Right ventricle myocardium inferior (tissue), 1 donor: ENCODE measurements around the gene DISC1. TPM values are rescaled to one million over a fixed set of nuclear protein-coding genes. Genes with fewer than 3 reads are reported as not detected.

Source experiments
- ATAC-seq: fragments of 200-7000 bp; cut with Tn5 transposase; one replicate; pipeline ENCODE4 v1.9.1; 2020; ENCODE audit warnings: mild to moderate bottlenecking, moderate library complexity
- DNase-seq: peaks from one replicate; pipeline ENCODE4 v3.0.0; 2021; ENCODE audit errors: missing footprints
- intact Hi-C: fragments of 100-400 bp; cut with DNase I; formaldehyde crosslinking; loops from one replicate; pipeline ENCODE4 v1.11.0; 2022
- total RNA-seq: library from RNA; stranded (reverse); fragmentation: NEBNext Ultra II Directional; extraction: Animal tissue kit (Norgen Biotek cat#: 25700); gene quantifications from one replicate; pipeline ENCODE4 v1.2.1, GENCODE V29; 2021
- donor health status: DM: no; HTN: yes; CAD: no; lungs with severe emphysema.

DISC1 gene
- total RNA-seq, 1 donor from 2014 or later = 3.9 TPM

DNA sequence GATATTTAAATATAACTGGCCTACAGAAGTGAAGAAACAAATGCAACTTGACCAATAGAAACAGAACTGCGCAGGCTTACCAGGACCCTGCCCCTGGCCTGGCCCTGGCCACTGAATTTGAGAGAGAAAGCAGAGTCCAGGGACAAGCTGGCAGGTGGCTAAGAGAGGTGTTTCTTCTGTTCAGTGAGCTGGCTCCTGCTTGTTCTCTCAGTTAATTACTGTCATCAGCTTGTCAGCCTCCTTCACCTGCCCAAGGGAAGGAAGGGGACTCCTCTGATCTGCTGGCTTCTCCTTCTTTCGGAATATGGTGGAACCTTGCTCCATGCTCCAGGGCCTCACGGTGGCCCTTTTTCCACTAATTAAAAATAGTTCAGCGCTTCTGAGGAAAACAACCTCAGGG lies 388.4 kb downstream of the DISC1 start:
- DNase-seq (no peak), ATAC-seq (no peak)
- intact Hi-C loops = loop anchor here (5.0 kb wide), 2 partner anchors 78 to 148 kb away; no protein-coding TSS in a partner anchor

DNA sequence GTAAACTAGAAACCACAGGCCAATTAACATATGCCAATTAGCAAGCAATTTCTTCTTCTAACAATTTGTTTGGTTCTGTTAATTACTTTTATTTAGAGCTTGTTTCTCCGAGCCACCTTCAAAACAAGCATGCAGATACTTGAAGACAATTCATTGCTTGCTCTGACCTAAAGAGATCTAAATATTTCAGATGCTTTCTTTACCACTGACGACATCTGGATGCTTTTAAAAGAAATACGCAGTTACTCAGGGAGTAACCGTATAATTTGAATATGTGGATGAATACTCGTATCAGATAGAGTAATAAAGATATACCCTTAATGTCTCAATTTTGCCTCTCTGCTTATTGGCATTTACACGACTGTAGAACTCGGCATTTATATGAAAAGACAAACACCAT lies 390.0 kb downstream of the DISC1 start:
- intact Hi-C loops = no loop called here

DNA sequence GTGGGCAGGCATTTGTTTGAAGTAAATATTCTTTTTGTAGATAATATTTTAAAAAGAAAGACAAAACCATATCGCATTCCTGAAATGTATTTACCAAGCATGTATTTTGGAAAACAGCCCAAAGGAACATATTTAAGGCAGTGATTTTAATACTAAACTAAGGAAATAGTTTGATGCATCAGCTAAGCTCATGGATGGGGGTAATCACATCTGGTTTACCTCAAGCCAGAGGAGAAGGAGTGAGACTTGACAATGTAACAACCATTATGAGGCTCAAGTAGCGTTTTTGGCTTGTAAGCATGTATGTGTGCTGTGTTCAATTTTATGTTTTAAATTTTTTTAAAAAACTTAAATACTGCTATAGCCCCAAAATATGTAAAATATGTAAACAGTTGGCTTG lies 390.5 kb downstream of the DISC1 start:
- intact Hi-C loops = no loop called here
- no peak for DNase-seq
- ATAC-seq = no peak

More for the DNA sequence above, 390.0 kb downstream of the DISC1 start:
- no peak for DNase-seq
- ATAC-seq = no peak

DNA sequence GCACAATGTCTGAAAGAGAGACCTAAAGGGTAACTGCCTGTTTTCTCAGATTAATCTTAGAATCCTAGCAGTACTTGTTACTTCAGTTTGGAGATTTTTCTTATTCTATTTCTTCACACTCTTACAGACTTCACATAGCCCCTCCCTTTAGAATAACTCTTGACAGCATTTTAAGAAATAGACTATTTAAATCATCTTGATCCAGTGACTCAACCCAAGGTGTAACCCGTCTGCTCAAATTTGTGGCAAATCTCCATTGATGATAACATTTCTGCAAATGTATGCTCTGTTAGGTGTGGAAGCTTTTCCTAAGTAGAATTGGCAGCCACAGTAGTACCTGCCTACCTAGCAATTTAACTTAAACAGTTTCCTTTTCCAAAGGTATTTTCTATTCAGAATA lies 391.2 kb downstream of the DISC1 start:
- DNase-seq (no peak), ATAC-seq (no peak)
- intact Hi-C loops = no loop called here

DNA sequence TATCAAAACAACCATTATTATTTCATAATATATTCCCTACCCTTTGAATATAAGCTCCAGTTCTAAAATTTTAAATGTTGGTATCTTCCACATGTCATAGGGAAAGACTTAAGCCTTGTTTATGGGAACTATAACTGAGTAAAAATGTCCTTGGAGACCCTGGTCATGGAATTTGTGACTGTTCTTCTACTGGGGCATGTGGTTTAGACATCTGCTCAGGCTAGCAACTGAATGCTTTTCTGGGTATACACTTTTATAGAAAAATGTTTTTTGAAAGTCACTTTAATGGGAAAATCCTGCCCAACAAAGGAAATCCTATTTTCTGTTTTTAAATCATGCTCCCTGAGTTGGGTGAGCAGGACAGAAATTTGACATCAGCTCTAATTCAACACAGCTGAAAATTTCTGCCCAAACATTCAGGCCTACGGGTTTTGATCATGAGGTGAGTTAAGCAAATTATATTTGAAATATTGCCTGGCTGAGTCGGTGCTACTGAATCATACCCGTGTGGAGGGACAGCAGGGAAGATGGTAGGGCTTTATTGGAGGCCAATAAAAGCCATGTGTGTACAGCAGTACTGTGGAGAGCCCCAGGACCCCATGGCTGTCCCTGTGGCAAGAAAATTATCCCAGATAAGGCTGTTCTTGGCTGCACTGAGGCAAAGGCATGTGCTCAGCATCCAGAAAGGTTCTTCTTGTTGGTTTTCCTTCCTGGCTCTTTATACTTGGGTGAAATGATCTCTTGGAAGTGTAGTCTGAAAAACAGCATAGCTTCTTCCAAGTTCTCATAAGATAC lies 391.8 kb downstream of the DISC1 start:
- ATAC-seq = no peak
- DNase-seq = no peak
- intact Hi-C loops = no loop called here

DNA sequence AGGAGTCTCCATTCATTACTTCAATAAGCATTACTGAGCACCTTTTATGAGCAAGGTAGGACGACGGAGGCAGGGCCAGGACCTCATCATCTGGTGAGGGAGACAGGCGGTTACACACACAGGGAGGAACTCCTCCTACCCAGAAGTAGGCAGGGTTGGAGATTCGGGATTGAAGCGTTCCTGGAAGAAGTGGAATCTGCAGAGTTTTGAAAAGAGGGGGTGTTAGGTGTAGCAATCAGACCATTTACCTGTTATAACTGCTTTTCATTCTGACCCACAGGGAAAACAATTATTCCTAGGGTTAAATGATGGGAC lies 392.4 kb downstream of the DISC1 start:
- intact Hi-C loops = no loop called here
- ATAC-seq = no peak
- DNase-seq = no peak

DNA sequence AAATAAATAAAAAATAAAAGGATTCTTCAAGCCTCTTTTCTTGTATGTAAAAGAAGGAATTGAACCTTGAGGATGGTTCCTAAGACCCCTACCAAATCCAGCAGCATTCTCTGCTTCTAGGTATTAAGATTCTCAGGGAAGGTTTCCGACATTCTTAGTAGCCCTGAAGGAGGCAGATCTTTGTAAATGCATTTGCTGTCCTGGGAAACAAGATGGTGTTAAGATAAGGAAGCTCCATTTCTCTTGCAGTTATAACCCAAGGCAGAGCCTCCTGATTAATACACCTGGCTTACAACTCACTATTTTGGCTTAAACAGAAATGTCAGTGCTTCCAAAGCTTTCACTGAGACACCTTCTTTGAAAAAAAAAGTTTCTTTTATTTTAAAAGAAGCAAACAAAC lies 393.8 kb downstream of the DISC1 start:
- intact Hi-C loops = no loop called here
- DNase-seq (no peak), ATAC-seq (no peak)

DNA sequence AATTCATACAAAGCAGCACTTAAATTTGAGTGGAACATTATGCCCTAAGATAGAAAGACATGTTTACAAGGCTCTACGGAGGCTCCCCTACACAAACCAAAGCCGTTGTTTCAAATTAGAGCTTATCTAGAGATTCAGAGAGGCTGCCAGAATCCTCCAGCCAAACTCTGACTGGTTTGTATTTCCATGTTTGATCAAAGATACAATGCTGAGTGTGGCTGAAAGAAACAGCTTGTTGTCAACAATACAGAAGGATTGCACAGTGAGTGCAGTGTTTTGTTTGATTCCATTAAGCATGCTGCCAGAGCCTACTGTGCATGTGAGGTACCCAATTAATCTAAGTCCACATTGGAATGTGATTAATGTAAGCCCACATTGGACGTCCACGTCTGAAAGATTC lies 402.7 kb downstream of the DISC1 start:
- intact Hi-C loops = no loop called here
- DNase-seq (no peak), ATAC-seq (peak; percentile 80)

DNA sequence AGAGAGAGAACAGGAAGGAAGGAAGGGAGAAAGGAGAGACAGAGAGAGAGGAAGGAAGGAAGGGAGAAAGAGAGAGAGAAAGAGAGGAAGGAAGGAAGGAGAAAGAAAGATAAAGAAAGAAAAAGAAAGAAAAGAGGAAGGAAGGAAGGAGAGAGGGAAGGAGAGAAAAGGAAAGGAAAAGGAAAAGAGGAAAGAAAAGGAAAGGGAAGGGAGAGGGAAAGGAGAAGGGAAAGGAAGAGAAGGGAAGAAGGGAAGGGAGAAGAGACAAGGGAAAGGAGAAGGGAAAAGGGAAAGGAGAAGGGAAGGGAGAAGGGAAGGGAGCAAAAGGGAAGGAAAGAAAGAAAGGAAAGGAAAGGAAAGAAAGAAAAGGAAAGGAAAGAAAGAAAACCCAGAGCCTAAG lies 404.6 kb downstream of the DISC1 start:
- intact Hi-C loops = no loop called here
- no peak for ATAC-seq
- no peak for DNase-seq

DNA sequence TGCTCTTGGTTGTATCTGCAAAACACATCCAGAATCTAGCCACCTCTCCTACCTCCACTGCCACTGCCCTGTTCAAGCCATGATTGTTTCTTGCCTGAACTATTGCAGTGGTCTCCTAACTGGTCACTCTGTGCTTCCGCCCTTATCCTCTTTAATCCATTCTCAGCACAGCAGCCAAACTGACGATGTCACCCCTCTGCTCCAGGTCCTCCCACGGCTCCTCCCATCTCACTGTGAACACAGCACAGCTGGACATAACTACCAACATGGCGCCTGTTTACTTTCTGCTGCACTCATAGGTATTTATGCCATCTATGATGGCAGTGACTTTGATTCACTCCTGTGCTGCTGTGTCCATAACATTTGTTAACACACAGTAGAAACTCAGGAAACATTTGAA lies 406.7 kb downstream of the DISC1 start:
- no peak for DNase-seq
- no peak for ATAC-seq
- intact Hi-C loops = no loop called here

DNA sequence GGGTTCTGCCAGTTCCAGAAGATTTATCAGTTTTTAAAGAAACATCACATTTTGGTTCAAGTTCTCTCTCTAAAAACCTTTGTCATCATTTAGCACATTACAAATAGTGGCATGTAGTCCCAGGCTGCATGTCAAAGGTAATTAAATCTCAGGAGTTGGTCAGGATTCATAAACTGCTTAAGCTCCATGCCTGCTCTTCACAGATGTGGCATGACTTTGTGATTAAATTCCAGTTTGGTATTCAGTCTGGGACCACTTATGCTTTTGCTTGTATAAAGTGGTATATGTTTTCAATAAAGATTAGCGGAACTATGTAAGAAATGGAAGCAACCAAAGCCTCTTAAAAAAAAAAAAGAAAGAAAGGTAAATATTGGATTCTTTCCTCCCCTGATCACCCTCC lies 408.0 kb downstream of the DISC1 start:
- ATAC-seq = no peak

DNA sequence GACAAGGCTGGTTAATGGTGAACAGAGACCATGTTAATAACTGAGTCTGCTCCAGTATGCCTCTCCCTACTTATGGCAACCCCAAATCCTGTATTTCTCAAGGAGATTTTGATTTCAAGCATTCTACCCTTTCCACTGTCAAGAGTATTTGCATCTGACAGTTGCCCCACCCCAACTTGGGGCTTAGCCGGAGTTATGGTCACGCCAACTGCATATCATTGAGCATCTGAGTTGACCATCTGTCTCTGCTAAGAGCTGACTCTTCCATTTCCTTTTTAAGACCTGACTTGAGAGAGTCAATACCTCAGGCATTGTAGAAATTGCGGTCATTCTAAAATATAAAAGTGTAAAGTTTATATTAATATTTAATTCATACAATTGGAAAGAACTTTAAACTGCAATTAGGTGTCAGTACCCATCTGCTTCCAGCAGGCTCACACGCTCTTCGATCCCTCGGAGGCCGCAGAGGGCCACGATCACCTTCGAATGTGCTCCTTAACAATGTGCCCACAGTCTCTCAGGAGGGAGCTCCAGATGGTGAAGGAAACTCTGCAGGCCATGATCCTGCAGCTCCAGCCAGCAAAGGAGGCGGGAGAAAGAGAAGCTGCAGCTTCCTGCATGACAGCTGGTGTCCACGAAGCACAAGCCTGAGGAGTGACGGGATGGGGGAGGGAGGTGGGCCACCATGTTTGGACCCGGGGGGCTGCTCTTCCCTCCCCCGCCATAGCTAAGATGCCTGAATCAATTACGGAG lies 409.8 kb downstream of the DISC1 start:
- no peak for ATAC-seq
- intact Hi-C loops = no loop called here

More for the DNA sequence above, 408.0 kb downstream of the DISC1 start:
- intact Hi-C loops = no loop called here
- no peak for DNase-seq

DNA sequence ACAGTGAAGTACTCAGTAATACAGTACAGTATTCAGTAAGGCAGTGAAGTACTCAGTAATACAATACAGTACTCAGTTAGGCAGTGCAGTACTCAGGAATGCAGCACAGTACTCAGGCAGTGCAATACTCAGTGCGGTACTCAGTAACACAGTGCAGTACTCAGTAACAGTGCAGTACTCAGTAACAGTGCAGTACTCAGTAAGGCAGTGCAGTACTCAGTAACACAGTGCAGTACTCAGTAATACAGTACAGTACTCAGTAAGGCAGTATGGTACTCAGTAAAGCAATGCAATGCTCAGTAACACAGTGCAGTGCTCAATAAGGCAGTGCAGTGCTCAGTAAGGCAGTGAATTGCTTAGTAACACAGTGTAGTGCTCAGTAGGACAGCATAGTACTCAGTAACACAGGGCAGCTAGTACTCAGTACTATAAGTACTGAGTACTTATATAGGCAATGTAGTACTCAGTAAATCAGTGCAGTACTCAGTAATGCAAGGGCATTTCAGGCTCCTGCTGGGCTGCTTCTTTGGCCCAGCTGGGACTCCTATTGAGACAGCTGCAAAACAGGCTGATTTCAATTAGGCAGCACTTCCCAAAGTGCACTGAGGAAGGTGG lies 411.3 kb downstream of the DISC1 start:
- no peak for DNase-seq
- intact Hi-C loops = no loop called here
- peak; percentile 26 for ATAC-seq

More for the DNA sequence above, 409.8 kb downstream of the DISC1 start:
- no peak for DNase-seq

DNA sequence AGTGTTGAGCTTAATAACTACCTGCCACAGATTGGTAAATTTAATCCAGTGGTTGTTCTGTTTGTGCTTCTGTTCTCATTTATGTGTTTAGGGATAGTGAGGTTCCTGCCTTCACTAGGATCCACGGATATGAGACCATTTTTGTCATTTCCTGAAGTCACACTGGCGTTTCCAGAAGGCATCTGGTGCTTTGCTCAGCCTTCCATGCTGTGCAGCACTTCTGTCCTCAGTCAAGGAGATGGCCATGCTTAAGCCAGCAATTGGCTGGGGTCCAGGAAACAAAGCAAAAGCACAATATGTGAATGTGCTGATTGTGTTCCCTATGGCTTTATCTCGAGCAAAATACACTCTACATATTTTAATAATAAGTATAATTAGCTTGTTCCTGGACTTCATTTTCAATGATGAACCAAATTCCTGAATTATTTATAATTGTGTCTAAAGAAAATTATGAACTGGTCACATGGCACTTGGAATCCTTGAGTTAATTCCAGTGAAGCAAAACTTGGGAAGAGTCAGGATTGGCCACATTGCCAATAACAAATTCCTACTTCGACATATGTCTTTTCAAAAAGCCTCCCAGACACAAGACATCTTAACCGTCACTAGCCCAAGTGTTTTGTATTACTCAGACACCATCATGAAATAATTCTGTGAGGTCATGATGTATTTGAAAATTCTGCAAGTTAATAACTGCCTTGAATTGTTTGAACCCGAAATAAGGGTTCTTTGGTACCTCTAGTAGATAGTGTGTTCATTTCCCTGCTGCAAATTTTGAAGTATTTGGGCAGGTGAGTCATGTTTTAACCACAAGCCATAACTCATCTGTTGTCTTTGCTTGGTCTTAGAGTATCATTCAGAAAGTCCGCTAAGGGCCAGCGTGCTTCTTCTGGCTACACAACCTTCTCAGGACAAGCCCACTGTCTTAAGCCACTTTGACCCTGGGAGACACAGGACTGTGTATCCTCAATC lies 412.4 kb downstream of the DISC1 start:
- ATAC-seq = peak; percentile 65
- intact Hi-C loops = no loop called here
- no peak for DNase-seq

DNA sequence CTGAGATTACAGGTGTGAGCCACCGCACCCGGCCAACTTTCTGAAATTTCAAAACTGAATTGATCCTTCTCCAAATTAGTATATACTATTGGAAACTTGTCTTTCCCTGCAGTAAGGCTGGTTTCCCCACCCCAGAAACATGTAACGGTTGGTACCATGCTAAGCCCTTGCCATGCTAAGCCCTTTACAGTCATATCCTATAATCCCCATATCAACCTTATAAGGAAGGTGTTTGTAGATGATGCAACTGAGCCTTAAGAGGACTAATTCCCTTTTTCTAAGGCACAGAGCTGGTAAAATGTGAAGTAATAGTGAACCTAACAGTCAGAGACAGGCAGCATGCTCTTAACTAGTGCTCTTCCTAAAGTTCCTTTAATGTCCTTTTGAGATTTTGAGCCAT lies 413.7 kb downstream of the DISC1 start:
- ATAC-seq (no peak), DNase-seq (no peak)
- intact Hi-C loops = no loop called here

DNA sequence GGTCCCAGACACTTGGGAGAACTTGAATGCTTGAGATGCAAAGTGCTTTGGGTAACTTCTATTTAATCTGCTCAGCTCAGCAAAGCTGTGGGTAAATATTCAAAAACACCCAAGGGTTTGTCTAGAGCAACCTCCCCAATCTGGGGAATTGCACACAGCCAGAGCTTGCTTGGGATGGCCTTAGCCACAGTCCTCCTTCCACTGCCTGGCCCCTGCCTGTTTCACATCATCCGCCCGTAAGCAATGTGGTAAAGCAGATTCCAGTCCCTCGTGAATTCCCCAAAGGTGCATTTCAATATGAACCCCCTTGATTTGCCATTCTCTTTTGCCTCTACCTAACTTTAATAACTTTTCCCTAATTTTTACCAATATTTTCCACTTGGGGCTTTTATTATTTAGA lies 418.1 kb downstream of the DISC1 start:
- intact Hi-C loops = no loop called here
- ATAC-seq (no peak), DNase-seq (no peak)

DNA sequence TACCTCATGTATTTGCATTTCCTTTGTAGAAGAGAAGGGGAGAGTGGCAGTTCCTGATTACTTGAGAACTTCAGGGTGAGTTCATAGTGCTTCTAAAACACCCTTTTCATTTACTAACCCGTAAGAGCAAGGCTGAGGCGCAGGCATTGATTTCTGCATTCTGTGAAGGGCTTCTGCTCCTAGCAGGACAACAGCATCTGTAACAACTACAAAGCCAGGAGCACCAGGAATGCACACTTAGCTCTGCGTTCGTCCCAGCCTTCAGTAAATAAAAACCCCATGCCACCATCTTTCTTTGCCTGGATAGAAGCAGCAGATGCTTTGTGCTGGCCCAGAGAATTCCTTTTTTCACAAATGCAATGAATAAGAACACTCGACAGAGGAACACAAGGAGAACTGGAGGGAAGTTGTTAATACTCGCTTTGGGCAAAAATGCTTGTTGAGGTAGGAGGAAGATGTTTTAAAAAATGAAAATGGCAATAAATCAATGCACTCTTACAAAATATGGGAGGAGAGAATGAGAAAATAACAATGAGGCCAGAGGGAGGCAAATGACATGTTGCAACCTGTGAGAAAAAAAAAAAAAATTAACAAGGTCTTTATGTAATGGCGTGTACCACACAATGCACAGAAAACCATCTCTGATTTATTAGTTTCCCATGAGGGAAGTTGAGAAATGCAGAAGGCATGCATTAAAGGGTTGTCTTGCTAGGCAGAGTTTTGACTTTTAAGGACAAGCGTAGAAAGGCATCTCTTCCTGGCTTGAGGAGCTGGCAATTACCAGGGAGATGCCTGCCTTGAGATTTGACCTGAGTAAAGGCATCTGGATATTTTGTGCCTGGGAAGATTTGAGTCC lies 418.8 kb downstream of the DISC1 start:
- no peak for ATAC-seq

More for the DNA sequence above, 418.8 kb downstream of the DISC1 start:
- intact Hi-C loops = no loop called here
- no peak for DNase-seq
